A673 (cell line): ENCODE results near the gene COPZ1. TPM values are rescaled to one million over a fixed set of nuclear protein-coding genes. Genes with fewer than 3 reads are reported as not detected.

Experiments used
- BruUV-seq: library from RNA; stranded (reverse); fragments of 400-500 nt; replicated peaks from 2 replicates; lab custom pipeline; 2021; lab: Mats Ljungman, UMichigan
- CTCF ChIA-PET: fragments of 300-600 bp; sonication (Branson Sonifier 250); formaldehyde crosslinking; loops from one replicate; lab custom pipeline; 2022; ENCODE audit warnings: antibody characterized with exemption; lab: Charles Lee
- POLR2A ChIA-PET: fragments of 300-600 bp; sonication (Branson Sonifier 250); formaldehyde crosslinking; loops from one replicate; lab custom pipeline; 2022; ENCODE audit warnings: antibody characterized with exemption; ENCODE audit not compliant: low non-redundant PET; lab: Charles Lee
- DNase-seq: peaks from one replicate; pipeline ENCODE4 v3.0.0-alpha.2; 2015; ENCODE audit warnings: low spot score
- H3K27ac ChIP-seq: fragments of 200-600 bp; sonication (generic); 2 replicates; pipeline ENCODE4 v1.5.1; 2016; ENCODE audit warnings: mixed run types, low read depth, mild to moderate bottlenecking, mixed read lengths, antibody characterized with exemption, low read length; ENCODE audit not compliant: poor library complexity, severe bottlenecking
- H3K27me3 ChIP-seq: fragments of 200-600 bp; sonication (generic); replicated peaks from 2 replicates; pipeline ENCODE4 v1.6.1; 2017; ENCODE audit warnings: mixed run types, low read depth, mild to moderate bottlenecking, mixed read lengths, antibody characterized with exemption, low read length; ENCODE audit not compliant: insufficient read depth, poor library complexity
- H3K36me3 ChIP-seq: fragments of 200-600 bp; sonication (generic); 2 replicates; pipeline ENCODE4 v1.6.1; 2016; ENCODE audit warnings: mixed run types, mild to moderate bottlenecking, mixed read lengths, antibody characterized with exemption, low read length; ENCODE audit not compliant: insufficient read depth, poor library complexity, severe bottlenecking
- H3K4me1 ChIP-seq: fragments of 200-600 bp; sonication (generic); 2 replicates; pipeline ENCODE4 v1.6.1; 2017; ENCODE audit warnings: mixed run types, mild to moderate bottlenecking, mixed read lengths, antibody characterized with exemption, low read length; ENCODE audit not compliant: insufficient read depth, poor library complexity, severe bottlenecking
- H3K4me3 ChIP-seq: fragments of 200-600 bp; sonication (generic); 2 replicates; pipeline ENCODE4 v1.5.1; 2016; ENCODE audit warnings: low read depth, mixed run types, mild to moderate bottlenecking, mixed read lengths, low read length; ENCODE audit not compliant: poor library complexity, severe bottlenecking
- H3K9me3 ChIP-seq: fragments of 200-600 bp; sonication (generic); 2 replicates; pipeline ENCODE4 v1.6.1; 2016; ENCODE audit warnings: mixed run types, low read depth, mild to moderate bottlenecking, mixed read lengths, antibody characterized with exemption, low read length; ENCODE audit not compliant: poor library complexity, severe bottlenecking
- EZH2 ChIP-seq: fragments of 200-600 bp; sonication (generic); IDR thresholded peaks from 2 replicates; pipeline ENCODE4 v1.6.1; 2017; ENCODE audit warnings: borderline replicate concordance, low read depth, mild to moderate bottlenecking, mixed read lengths, antibody characterized with exemption, low read length; ENCODE audit not compliant: poor library complexity, severe bottlenecking
- intact Hi-C: fragments of 100-400 bp; cut with micrococcal nuclease; formaldehyde crosslinking; loops from one replicate; pipeline ENCODE4 v1.10.0; 2022; ENCODE audit not compliant: unreplicated experiment
- total RNA-seq: library from RNA; stranded (reverse); gene quantifications from 2 replicates; pipeline ENCODE4 v1.2.3, GENCODE V29; 2021
- TF ChIP-seq, protein P1 (sequence below): fragments of 300-800, 200-600 bp; sonication (generic); conservative IDR thresholded peaks from 2 replicates; pipeline ENCODE4 v1.5.1; 2017; ENCODE audit warnings: low read depth, mild to moderate bottlenecking, antibody characterized with exemption, low read length, moderate library complexity, mixed read lengths

COPZ1 gene
- total RNA-seq, 1 experiment from 2014 or later: 187 TPM

DNA sequence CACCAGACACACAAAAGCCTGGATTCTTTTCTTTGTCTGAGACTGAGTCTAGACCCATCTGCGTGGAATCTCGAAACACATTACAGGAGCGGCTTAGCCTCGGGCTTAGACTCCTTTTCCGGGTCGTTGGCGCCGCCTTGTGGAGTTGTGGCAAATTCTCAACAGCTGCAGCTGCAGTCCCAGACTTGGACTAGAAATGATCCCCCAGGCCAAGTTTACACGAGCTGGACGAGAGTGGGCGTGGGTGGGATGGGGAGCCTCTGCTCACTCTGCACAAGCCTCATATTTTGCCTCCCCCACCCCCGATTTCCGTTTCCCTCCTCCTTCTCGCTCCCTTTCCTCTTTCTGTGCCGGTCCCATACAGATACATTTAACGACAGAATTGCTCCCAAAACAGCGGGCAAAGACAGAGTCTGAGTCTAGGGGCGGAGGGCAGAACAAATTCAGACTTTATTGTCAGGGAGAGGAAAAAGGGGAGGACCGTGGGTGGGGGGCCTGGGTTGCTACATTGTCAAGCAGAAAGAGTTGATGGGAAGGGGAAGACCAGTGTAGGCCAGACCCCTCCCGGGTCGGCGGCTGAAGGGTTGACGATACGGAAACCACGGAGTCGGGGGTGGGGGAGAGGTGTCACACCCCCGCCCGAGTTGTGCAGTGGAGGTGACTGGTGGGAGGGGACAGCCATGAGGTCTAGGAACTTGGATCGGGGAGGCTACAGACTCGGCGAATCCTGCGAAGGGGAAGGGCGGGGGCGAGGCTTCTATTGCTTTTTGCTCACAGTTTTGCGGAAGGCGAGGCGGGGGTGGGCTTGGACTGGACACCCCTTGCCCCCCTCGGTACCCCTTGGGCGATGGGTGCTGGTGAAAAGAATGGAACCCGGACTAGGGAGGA is 44.0 kb downstream of the COPZ1 start:
- TF ChIP-seq, protein P1, sequence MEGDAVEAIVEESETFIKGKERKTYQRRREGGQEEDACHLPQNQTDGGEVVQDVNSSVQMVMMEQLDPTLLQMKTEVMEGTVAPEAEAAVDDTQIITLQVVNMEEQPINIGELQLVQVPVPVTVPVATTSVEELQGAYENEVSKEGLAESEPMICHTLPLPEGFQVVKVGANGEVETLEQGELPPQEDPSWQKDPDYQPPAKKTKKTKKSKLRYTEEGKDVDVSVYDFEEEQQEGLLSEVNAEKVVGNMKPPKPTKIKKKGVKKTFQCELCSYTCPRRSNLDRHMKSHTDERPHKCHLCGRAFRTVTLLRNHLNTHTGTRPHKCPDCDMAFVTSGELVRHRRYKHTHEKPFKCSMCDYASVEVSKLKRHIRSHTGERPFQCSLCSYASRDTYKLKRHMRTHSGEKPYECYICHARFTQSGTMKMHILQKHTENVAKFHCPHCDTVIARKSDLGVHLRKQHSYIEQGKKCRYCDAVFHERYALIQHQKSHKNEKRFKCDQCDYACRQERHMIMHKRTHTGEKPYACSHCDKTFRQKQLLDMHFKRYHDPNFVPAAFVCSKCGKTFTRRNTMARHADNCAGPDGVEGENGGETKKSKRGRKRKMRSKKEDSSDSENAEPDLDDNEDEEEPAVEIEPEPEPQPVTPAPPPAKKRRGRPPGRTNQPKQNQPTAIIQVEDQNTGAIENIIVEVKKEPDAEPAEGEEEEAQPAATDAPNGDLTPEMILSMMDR: peak; percentile 96
- no peak for TF ChIP-seq EZH2
- no peaks in the 10 kb centered on the region for H3K27me3 ChIP-seq
- H3K27ac ChIP-seq: peak overlapping the region; percentile 36
- H3K36me3 ChIP-seq: no peaks in the 10 kb centered on the region
- intact Hi-C loops: loop anchor here (1.0 to 2.0 kb wide), 3 partner anchors 32 to 149 kb away; no protein-coding TSS in a partner anchor
- no peaks in the 10 kb centered on the region for H3K9me3 ChIP-seq
- ChIA-PET POLR2A (interaction anchor here (0.5 to 0.7 kb wide), 3 partner anchors 10 to 88 kb away, joined by 3 to 4 read pairs (median 3); no protein-coding TSS in a partner anchor), CTCF (interaction anchor here (0.6 to 1.6 kb wide), 10 partner anchors 10 to 177 kb away, joined by 3 to 18 read pairs (median 3); no protein-coding TSS in a partner anchor)
- DNase-seq: peak; percentile 94
- H3K4me3 ChIP-seq: peak overlapping the region; percentile 50
- TSS peak; percentile 68 for BruUV-seq
- H3K4me1 ChIP-seq: peaks cover 43% of the 10 kb centered on the region

DNA sequence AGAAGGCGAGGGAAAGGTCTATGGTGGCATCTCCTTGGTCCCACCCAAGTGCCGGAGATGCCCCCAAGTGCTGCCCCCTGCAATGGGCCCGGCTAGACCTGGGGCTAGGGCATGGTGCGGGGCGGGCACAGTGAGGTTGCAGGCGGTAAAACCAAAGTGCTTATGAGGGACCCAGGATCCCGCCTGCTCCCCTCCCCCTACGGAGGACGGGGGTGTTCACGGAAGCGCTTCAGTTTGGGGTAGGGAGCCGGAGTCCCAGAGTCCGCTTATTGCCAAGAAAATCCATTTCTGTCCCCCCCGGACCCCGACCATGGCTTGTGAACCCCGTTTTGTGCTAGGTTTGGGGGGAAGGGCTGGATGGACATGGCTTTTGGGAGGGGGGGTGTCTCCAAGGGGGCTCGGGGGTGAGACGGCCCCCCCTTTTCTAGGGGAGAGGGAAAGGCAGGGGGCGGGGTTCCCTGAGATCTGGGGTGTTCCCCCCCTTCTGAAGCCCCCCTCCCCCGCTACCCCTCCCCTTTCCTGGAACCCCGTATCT is 44.7 kb downstream of the COPZ1 start:
- ChIA-PET CTCF (interaction anchor here (0.6 to 1.8 kb wide), 8 partner anchors 9 to 116 kb away, joined by 3 to 33 read pairs (median 8); partner anchors contain the start of gene COPZ1), POLR2A (no interaction called here)
- no peak overlapping the region for H3K27ac ChIP-seq
- TF ChIP-seq, protein P1: no peak
- no peak for TF ChIP-seq EZH2
- peak overlapping the region; percentile 50 for H3K4me3 ChIP-seq
- no peaks in the 10 kb centered on the region for H3K27me3 ChIP-seq
- no peak for DNase-seq
- peaks cover 48% of the 10 kb centered on the region for H3K4me1 ChIP-seq
- no peaks in the 10 kb centered on the region for H3K36me3 ChIP-seq
- no peaks in the 10 kb centered on the region for H3K9me3 ChIP-seq
- intact Hi-C loops: loop anchor here (2.0 to 10.0 kb wide), 3 partner anchors 33 to 385 kb away; partner anchors contain the start of gene HOXC10
- BruUV-seq: no TSS peak

DNA sequence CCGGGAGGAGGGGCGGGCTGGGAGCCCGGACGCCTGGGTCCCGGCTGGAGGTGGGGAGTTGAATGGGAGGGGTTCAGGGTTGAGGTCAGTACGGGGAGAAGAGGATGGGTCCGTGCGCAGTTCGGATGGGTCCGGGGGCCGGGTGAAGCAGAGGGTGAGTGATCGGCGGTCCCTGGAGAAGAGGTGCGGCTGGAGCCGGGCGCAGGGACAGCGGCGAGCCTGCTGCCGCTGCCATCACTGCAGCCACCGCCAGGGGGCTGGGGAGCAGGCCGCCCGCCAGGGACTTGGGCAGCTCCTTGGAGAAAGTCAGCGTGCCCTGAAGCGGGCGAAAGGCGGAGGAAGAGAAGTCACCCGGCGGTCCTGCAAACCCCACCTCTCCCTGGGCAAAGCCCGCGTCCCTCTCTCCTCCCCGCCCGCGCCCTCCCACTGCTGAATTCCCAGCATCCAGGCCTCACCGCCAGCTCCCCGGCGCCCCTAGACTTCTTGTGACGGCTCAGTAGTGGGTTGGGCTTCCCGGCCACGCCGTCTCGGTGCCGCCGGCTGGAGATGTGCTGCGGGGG is 45.3 kb downstream of the COPZ1 start:
- peaks cover 54% of the 10 kb centered on the region for H3K4me1 ChIP-seq
- intact Hi-C loops: loop anchor here (10.0 kb wide), 1 partner anchor 385 kb away; the partner anchor contains the start of gene HOXC10
- no peaks in the 10 kb centered on the region for H3K27me3 ChIP-seq
- peak overlapping the region; percentile 50 for H3K4me3 ChIP-seq
- ChIA-PET CTCF (interaction anchor here (0.6 to 1.8 kb wide), 13 partner anchors 9 to 625 kb away, joined by 3 to 33 read pairs (median 6); partner anchors contain the start of gene COPZ1), POLR2A (no interaction called here)
- no TSS peak for BruUV-seq
- no peaks in the 10 kb centered on the region for H3K9me3 ChIP-seq
- H3K36me3 ChIP-seq: no peaks in the 10 kb centered on the region
- no peak for TF ChIP-seq EZH2
- TF ChIP-seq, protein P1: peak; percentile 92
- peak; percentile 84 for DNase-seq
- H3K27ac ChIP-seq: no peak overlapping the region
